ELR (cell line): ENCODE results near the gene COL11A2.

Experiments
- DNase-seq: peaks from one replicate; pipeline ENCODE4 v3.0.0-alpha.2; 2015; ENCODE audit warnings: low read depth

Gene COL11A2

GRCh38 chr6:33206864-33207551, 14.7 kb upstream of the COL11A2 start:
- DNase-seq = peak; percentile 93

DNA sequence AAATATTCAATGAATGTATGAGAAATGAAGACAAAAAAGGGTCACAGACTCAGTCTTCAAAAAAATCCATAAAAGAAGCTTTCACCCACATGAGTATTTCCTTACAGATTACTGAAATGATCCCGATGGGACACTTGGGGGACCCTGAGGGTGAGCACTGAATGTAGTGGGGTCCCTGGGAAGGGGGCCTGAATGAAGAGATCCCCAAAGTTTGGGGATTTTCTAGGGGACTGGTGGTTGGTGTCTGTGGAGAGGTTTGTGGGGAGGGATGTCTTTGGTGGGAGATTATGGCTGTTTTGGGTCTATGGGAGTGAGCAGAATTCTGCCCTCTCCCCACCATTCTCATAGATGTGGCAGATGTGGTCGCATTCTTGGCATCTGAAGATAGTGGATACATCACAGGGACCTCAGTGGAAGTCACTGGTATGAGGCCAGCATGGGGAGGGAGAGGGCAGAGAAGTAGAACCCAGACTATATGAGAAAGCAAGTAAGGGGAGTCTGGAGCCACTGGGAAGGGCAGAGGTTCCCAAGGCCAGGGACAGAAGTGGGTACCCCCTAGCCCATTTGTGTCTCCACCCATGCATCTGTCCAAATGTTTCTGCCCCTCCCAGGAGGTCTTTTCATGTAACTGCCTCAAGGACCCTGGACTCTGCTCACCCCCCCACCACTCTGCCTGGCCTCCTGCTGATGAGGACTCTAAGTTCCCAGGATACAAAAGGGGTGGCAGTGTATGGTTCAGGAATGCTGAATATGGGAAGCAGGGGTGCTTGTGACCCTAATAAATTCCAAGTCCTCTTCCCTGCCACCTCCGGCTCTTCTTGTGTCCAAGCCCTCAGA, 14.0 kb upstream of the COL11A2 start:
- DNase-seq = peak; percentile 40

DNA sequence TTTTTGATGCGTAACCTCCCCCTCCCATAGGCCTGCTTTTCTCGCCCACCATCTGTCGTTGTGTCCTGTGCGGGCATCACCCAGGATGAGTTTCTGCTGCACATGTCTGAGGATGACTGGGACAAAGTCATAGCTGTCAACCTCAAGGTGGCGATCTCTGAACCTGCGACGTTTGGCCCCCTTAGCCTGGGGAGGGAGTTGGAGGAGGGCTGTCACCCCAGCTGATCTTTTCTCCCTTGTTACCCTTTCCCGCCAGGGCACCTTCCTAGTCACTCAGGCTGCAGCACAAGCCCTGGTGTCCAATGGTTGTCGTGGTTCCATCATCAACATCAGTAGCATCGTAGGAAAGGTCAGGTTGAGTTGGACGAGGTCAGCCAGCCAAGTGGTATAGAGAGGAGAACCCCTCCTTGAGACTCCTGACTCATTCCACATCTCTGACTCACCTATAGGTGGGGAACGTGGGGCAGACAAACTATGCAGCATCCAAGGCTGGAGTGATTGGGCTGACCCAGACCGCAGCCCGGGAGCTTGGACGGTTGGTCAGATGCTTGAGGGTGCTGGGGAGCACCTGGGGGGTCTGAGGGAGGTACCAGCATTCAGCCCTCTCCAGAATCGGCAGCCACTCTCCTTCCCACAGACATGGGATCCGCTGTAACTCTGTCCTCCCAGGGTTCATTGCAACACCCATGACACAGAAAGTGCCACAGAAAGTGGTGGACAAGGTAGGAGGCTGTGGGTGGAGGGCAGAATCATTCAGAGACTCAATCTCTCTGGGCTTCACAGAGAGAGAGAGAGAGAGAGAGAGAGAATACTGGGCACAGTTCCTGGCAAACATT, 13.1 kb upstream of the COL11A2 start:
- DNase-seq = peak; percentile 95

- DNase-seq = peak; percentile 85
Measured at GRCh38 chr6:33204415-33205190, 12.3 kb upstream of the COL11A2 start, which contains the start of gene HSD17B8. Gene HSD17B8 (plus strand): TSS chr6:33204655. CDS start chr6:33204669, 14 bp downstream.

DNA sequence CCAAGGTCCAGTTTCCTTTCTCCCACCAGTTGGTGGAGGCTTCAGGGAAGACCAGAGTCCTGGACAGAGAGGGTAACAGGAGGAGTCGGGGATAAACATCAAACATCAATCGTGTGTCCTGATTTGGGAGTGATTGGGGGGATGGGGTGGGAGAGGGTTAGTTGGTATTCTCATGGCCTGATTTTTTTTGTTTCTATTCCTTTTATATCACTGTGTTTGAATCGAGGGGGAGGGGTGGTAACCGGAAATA, 11.8 kb upstream of the COL11A2 start:
- no peak for DNase-seq

- no peak for DNase-seq
Measured at GRCh38 chr6:33203443-33204164, 11.3 kb upstream of the COL11A2 start.

GRCh38 chr6:33202799-33203198, 10.5 kb upstream of the COL11A2 start:
- no peak for DNase-seq

- DNase-seq = no peak
Measured at GRCh38 chr6:33201935-33202334, 9.7 kb upstream of the COL11A2 start.

DNA sequence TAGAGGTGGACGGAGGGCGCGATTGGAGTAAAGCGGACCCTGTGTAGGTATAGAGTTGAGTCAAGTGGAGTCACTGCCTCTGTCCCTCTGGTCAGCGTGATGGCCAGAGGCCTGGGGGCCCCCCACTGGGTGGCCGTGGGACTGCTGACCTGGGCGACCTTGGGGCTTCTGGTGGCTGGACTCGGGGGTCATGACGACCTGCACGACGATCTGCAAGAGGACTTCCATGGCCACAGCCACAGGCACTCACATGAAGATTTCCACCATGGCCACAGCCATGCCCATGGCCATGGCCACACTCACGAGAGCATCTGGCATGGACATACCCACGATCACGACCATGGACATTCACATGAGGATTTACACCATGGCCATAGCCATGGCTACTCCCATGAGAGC, 8.9 kb upstream of the COL11A2 start:
- no peak for DNase-seq

DNA sequence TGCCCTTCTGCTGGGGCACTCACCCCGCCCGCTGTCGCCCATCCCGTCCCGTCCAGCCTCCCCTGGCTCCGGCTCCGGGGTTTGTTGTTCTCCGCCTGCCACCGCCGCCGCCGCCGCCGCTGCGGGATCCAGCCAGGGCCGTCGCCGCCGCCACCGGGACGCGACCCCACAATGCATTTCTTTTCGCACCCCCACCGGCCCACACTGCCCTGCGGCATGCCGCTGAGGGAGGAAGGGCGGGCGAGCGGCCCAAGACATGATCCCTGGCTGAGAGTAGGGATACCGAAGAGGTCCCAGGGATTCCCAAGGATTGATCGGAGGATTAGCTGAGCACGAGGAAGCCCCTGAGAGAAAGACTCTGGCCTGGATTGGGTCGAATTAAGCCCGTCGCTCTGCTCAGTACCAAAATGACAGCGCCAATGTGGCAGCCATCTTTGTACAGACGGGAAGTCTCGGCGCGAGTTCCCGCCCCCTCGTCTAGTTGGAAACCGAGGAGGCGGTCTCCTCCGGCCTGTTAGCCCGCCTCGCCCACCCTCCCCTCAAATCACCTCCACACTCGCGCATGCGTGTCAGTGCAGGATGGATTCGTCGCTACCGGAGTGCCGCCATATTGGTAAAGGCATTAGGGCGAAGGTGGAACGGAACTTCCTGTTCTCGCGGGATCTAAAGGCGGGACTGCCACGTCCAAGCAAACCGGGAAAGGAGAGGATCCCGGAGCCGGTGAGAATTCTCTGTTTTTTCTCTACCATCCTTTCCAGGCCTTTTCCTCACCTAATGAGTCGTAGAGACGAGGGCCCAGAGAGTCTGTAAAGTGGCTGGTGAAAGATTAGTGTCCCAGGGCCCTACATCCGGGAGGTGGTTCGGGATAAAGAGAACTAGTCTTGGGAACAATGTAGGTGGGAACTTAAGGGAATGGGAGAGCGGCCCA, 8.2 kb upstream of the COL11A2 start, which contains the start of the genes RXRB and SLC39A7:
Gene RXRB, minus strand, starts transcription at position 447 of the 928 bp plus-strand sequence. Its CDS starts 189 bp downstream, at position 258.
Gene SLC39A7, plus strand, starts transcription at position 649 of the 928 bp plus-strand sequence. CDS start 379 bp downstream, outside the sequence.
- DNase-seq = peak; percentile 99

DNA sequence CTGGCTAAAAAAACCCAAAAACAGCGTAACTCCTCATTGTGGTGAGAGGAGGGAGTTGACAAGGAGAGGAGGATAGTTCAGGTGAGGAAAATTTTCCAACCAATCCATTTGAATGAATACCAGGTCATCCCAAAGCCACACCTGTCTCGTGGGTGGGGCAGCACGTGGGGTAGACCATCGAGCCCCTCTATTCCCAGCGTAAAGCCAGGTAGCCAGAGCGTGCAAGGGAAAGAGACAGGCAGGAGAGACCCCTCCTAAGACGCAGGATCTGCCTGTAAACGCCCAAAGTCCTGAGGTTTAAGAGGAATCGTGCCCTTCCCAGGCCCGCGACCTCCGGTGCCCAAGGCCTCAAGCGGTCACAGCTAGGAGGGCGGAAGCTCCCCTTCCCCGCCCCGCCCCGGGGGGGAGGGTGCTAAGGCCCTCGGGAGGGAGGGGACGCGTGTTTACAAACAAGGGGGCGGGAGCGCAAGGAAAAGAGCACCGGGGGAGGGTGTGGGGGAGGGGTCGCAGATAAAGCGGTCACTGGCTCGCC, 7.5 kb upstream of the COL11A2 start:
- peak; percentile 82 for DNase-seq

GRCh38 chr6:33198853-33199436, 6.7 kb upstream of the COL11A2 start:
- no peak for DNase-seq

DNA sequence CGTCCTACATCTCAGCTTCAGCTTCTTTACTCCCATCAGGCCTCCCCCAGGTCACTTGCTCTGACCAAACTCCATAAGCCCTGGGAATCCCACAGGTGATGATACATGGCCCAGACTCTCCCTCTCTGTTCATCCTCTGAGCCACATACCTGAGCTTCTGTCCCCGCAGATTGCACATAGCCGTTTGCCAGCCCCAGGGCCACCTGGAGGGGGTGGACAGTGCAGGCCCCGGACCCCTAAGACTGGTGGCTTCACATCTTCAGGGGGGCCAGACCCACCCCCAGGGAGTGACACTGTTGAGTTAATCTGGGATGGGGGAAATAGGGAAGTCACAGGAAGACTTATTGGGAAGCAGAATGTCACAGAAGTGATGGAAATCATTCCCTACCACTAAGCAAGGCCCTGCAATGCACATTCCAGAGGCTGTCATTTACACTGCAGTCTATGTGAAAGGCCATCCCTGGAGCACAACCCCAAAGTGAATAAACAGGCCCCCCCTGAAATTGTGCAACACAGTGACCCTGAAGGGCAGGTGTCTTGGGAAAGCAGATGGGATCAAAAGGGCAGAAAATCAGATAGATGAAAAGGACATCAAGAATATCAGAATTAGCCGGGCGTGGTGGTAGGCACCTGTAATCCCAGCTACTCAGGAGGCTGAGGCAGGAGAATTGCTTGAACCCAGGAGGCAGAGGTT, 6.0 kb upstream of the COL11A2 start:
- DNase-seq = no peak

GRCh38 chr6:33197431-33198048, 5.3 kb upstream of the COL11A2 start:
- peak; percentile 79 for DNase-seq

GRCh38 chr6:33195304-33196165, 3.3 kb upstream of the COL11A2 start:
- DNase-seq = no peak

DNA sequence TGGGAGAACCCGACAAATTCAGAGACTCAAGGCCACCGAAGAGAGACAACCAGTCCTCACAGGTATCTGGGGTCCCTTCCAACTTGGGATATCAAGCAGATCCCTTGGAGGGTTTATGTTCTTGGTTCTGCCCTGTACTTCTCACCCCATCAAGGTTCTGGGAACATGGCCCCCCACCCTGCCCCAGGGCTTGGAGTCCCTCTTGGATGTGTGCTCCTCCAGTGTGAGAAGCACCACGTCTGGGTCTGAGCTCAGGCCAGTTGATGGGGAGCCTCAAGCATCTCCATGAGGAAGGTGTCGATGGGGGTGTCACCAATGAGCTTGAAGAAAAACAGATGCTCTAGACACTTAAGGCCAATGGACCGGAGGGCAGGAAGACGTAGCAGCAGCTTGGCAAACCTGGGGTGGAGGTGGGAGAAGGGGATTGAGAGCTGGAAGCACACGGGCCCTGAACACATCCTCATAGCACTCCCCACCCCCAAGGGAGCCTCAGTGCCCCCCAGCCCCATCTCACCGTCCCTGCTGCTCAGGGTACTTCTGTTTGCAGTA, 2.2 kb upstream of the COL11A2 start:
- DNase-seq = no peak

GRCh38 chr6:33193619-33194018, 1.4 kb upstream of the COL11A2 start:
- no peak for DNase-seq
